LNCaP clone FGC (cell line): ENCODE measurements around the gene ITPK1.

Experiments used
- DNase-seq: peaks from one replicate; pipeline ENCODE4 v3.0.0-alpha.2; 2011; ENCODE audit warnings: low read depth
- H3K4me3 ChIP-seq: 2 replicates; pipeline ENCODE4 v1.5.1; 2011; ENCODE audit warnings: mild to moderate bottlenecking, low read depth, low read length, control low read depth
- TF ChIP-seq, protein P1 (sequence below): IDR thresholded peaks from 2 replicates; pipeline ENCODE4 v1.5.1; 2012; ENCODE audit warnings: mild to moderate bottlenecking; ENCODE audit not compliant: control insufficient read depth, insufficient read depth; ENCODE audit errors: extremely low read depth

ITPK1 gene

GRCh38 chr14:92951912-92952471, 163.7 kb downstream of the ITPK1 start:
- TF ChIP-seq, protein P1, sequence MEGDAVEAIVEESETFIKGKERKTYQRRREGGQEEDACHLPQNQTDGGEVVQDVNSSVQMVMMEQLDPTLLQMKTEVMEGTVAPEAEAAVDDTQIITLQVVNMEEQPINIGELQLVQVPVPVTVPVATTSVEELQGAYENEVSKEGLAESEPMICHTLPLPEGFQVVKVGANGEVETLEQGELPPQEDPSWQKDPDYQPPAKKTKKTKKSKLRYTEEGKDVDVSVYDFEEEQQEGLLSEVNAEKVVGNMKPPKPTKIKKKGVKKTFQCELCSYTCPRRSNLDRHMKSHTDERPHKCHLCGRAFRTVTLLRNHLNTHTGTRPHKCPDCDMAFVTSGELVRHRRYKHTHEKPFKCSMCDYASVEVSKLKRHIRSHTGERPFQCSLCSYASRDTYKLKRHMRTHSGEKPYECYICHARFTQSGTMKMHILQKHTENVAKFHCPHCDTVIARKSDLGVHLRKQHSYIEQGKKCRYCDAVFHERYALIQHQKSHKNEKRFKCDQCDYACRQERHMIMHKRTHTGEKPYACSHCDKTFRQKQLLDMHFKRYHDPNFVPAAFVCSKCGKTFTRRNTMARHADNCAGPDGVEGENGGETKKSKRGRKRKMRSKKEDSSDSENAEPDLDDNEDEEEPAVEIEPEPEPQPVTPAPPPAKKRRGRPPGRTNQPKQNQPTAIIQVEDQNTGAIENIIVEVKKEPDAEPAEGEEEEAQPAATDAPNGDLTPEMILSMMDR, result peak; percentile 92
- no peak for DNase-seq
- no peak overlapping the region for H3K4me3 ChIP-seq

DNA sequence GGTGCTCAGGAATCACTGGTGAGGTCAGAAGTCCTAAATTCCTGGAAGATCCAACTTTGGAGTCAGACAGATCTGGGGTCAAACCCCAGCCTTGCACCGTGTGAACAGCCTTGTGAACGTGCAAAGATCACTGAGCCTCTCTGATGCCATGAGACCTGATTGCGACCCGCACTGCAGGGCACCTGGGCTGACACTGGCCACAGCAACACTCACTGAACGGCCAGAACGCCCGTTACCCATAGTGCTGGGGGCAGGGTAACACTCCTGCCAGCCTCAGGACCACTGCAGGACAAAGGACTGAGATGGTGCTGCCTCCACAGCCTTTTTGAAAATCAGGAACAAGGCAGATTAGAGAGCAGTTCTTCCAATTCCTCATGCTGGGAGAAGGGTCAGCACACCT, 164.5 kb downstream of the ITPK1 start:
- no peak overlapping the region for H3K4me3 ChIP-seq
- TF ChIP-seq, protein P1, result no peak
- DNase-seq, result no peak

GRCh38 chr14:92950773-92951172, 165.0 kb downstream of the ITPK1 start:
- no peak for DNase-seq
- no peak overlapping the region for H3K4me3 ChIP-seq
- TF ChIP-seq, protein P1, result no peak

DNA sequence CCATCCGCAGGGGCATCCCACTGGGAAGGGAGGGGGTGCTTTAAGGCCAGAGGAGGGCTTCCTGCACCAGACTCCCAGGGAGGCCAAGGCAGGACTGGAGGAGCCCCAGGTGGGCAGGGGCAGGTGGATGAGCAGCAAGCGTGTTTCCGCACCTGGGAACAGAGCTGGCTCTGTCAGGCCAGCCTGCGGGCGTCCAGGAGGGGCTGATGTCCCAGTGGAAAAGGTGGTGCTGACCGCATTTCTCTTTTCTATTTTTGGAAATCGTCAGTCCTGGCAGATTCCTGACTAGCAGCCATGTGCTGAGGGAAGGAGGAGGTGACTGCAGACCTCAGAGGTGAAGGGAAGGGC, 165.6 kb downstream of the ITPK1 start:
- DNase-seq, result no peak
- TF ChIP-seq, protein P1, result no peak
- no peak overlapping the region for H3K4me3 ChIP-seq

- DNase-seq, result no peak
- TF ChIP-seq, protein P1, result no peak
- H3K4me3 ChIP-seq, result no peak overlapping the region
Observed at GRCh38 chr14:92949496-92950192, 166.1 kb downstream of the ITPK1 start.

DNA sequence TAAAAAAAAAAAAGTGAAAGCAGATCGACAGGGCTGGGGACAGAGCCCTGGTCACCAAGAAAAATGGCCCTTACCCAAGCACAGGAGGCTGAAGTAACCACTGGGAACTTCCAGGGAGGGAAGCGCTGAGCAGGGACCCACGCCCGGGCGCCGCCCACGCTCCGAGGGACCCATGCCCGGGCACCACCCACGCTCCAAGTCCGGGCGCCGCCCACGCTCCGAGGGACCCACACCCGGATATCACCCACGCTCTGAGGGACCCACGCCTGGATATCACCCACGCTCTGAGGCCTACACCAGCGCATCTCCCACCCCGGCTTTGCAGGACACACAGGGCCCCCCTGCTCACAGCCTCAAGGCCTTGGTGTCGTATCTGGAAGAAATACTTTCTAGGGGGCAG, 167.1 kb downstream of the ITPK1 start:
- TF ChIP-seq, protein P1, result no peak
- no peak for DNase-seq
- H3K4me3 ChIP-seq, result no peak overlapping the region
